Stomach smooth muscle (tissue), 2 donors: ENCODE measurements around the gene INHA.
A peak's percentile ranks its signal among the peaks of the same experiment; 100 is the strongest.

ENCODE experiments used
- H3K27ac ChIP-seq: one replicate; pipeline ENCODE4 v1.7.0; 2013; ENCODE audit warnings: mild to moderate bottlenecking, low read length, inconsistent platforms
- H3K27me3 ChIP-seq, 2 donors: one replicate each; pipeline ENCODE4 v1.7.0; 2013; ENCODE audit warnings: low read length in 2 of 2; ENCODE audit not compliant: insufficient read depth in 2 of 2, control insufficient read depth in 1 of 2
- H3K36me3 ChIP-seq, 2 donors: one replicate each; pipeline ENCODE4 v1.7.0; 2013; ENCODE audit warnings: low read length in 2 of 2; ENCODE audit not compliant: control insufficient read depth in 2 of 2, insufficient read depth in 2 of 2
- H3K4me1 ChIP-seq: one replicate; pipeline ENCODE4 v1.7.0; 2013; ENCODE audit warnings: low read length; ENCODE audit not compliant: control insufficient read depth, insufficient read depth
- H3K4me3 ChIP-seq, 2 donors: one replicate each; pipeline ENCODE4 v1.7.0; 2013; ENCODE audit warnings: low read length in 2 of 2
- H3K9ac ChIP-seq, 2 donors: one replicate each; pipeline ENCODE4 v1.7.0; 2013; ENCODE audit warnings: low read length in 2 of 2, mild to moderate bottlenecking in 1 of 2
- H3K9me3 ChIP-seq, 2 donors: one replicate each; pipeline ENCODE4 v1.7.0; 2013; ENCODE audit warnings: low read length in 2 of 2; ENCODE audit not compliant: control insufficient read depth in 2 of 2
- donor health status: healthy.
- donor health status: Pancreatic carcinoma.

The INHA gene

GRCh38 chr2:219541611-219542180, 30.4 kb upstream of the INHA start:
- Histone ChIP-seq H3K36me3 (peaks cover 10 to 12% of the 10 kb centered on the region in 2 donors), H3K4me3 (peak overlapping the region; percentile 4 to 80), H3K9me3 (no peaks in the 10 kb centered on the region), H3K4me1 (peaks cover 44% of the 10 kb centered on the region), H3K27me3 (no peaks in the 10 kb centered on the region), H3K9ac (no peak overlapping the region), H3K27ac (no peak overlapping the region)

GRCh38 chr2:219542931-219543595, 29.0 kb upstream of the INHA start:
- Histone ChIP-seq H3K4me1 (peaks cover 40% of the 10 kb centered on the region), H3K27me3 (no peaks in the 10 kb centered on the region), H3K4me3 (peak overlapping the region; percentile 47 to 80), H3K9ac (peak overlapping the region; percentile 29 to 72), H3K27ac (peak overlapping the region; percentile 78), H3K9me3 (no peaks in the 10 kb centered on the region), H3K36me3 (peaks cover 10 to 12% of the 10 kb centered on the region in 2 donors)

GRCh38 chr2:219543596-219544358, 28.3 kb upstream of the INHA start, which contains the start of the genes CHPF and TMEM198:
Gene CHPF, minus strand, starts transcription at chr2:219543809. Its CDS starts 271 bp downstream, at chr2:219543538.
Gene TMEM198, plus strand, starts transcription at chr2:219544028. Its CDS starts 700 bp downstream, at chr2:219544728.
- Histone ChIP-seq H3K27ac (peak within 1 kb of the TSS; percentile 78), H3K27me3 (no peaks in the 10 kb centered on the region), H3K4me1 (peaks cover 34% of the 10 kb centered on the region), H3K9me3 (no peaks in the 10 kb centered on the region), H3K9ac (peak within 1 kb of the TSS; percentile 57 to 74), H3K4me3 (peak within 1 kb of the TSS; percentile 63 to 80), H3K36me3 (peaks cover 10 to 13% of the 10 kb centered on the region in 2 donors)

- peak overlapping the region; percentile 78 for H3K27ac ChIP-seq
- H3K36me3 ChIP-seq = peaks cover 7 to 13% of the 10 kb centered on the region in 2 donors
- no peaks in the 10 kb centered on the region for H3K27me3 ChIP-seq
- H3K9me3 ChIP-seq = no peaks in the 10 kb centered on the region
- peak overlapping the region; percentile 63 to 80 for H3K4me3 ChIP-seq
- peaks cover 29% of the 10 kb centered on the region for H3K4me1 ChIP-seq
- peak overlapping the region; percentile 57 to 74 for H3K9ac ChIP-seq
Measured at GRCh38 chr2:219544567-219544966, 27.5 kb upstream of the INHA start.

GRCh38 chr2:219545295-219545942, 26.7 kb upstream of the INHA start:
- Histone ChIP-seq H3K27ac (no peak overlapping the region), H3K27me3 (no peaks in the 10 kb centered on the region), H3K4me1 (peaks cover 29% of the 10 kb centered on the region), H3K4me3 (no peak overlapping the region), H3K9me3 (no peaks in the 10 kb centered on the region), H3K9ac (no peak overlapping the region), H3K36me3 (peaks cover 3 to 9% of the 10 kb centered on the region in 2 donors)

GRCh38 chr2:219545943-219546352, 26.2 kb upstream of the INHA start:
- Histone ChIP-seq H3K4me3 (no peak overlapping the region), H3K27ac (no peak overlapping the region), H3K27me3 (no peaks in the 10 kb centered on the region), H3K4me1 (peaks cover 29% of the 10 kb centered on the region), H3K36me3 (peaks cover 0 to 5% of the 10 kb centered on the region in 2 donors), H3K9me3 (no peaks in the 10 kb centered on the region), H3K9ac (no peak overlapping the region)

GRCh38 chr2:219547621-219548020, 24.5 kb upstream of the INHA start:
- Histone ChIP-seq H3K4me1 (peaks cover 25% of the 10 kb centered on the region), H3K9me3 (no peaks in the 10 kb centered on the region), H3K9ac (no peak overlapping the region), H3K27me3 (no peaks in the 10 kb centered on the region), H3K27ac (no peak overlapping the region), H3K36me3 (peaks cover 0 to 4% of the 10 kb centered on the region in 2 donors), H3K4me3 (no peak overlapping the region)

GRCh38 chr2:219548990-219549389, 23.1 kb upstream of the INHA start:
- Histone ChIP-seq H3K27me3 (peaks cover 0 to 3% of the 10 kb centered on the region in 2 donors), H3K27ac (no peak overlapping the region), H3K9me3 (no peaks in the 10 kb centered on the region), H3K4me1 (peaks cover 26% of the 10 kb centered on the region), H3K4me3 (no peak overlapping the region), H3K36me3 (peaks cover 0 to 4% of the 10 kb centered on the region in 2 donors), H3K9ac (no peak overlapping the region)

- Histone ChIP-seq H3K4me1 (peaks cover 20% of the 10 kb centered on the region), H3K27me3 (peaks cover 0 to 3% of the 10 kb centered on the region in 2 donors), H3K36me3 (peaks cover 0 to 4% of the 10 kb centered on the region in 2 donors), H3K9me3 (no peaks in the 10 kb centered on the region), H3K9ac (no peak overlapping the region), H3K4me3 (no peak overlapping the region), H3K27ac (no peak overlapping the region)
Measured at GRCh38 chr2:219549619-219550018, 22.5 kb upstream of the INHA start.
